Measurements from ENCODE around the gene SLC37A1. TPM values are rescaled to one million over a fixed set of nuclear protein-coding genes. Genes with fewer than 3 reads are reported as not detected.

The SLC37A1 gene
- total RNA-seq, 1 experiment from 2014 or later = 15.0 TPM

GRCh38 chr21:42601656-42602055 lies 88.0 kb downstream of the SLC37A1 start:
- Histone ChIP-seq H3K9me3 (ENCODE audit: control insufficient read depth in 1 of 2, insufficient read depth in 1 of 2, low read depth in 1 of 2, low read length in 2 of 2) (no peaks in the 10 kb centered on the region), H4K20me1 (ENCODE audit: insufficient read depth) (no peaks in the 10 kb centered on the region)

More at GRCh38 chr21:42601656-42602055, 88.0 kb downstream of the SLC37A1 start:
- H3K4me2 ChIP-seq (ENCODE audit: low read length) = no peak overlapping the region
- H3K9ac ChIP-seq (ENCODE audit: low read length) = no peak overlapping the region
- ChIA-PET POLR2A (no interaction called here), RAD21 (ENCODE audit: low non-redundant PET in 1 of 2, low total read pairs in 2 of 2, uncharacterized antibody in 2 of 2, unreplicated experiment in 2 of 2) (no interaction called here), CTCF (no interaction called here)
- no peaks in the 10 kb centered on the region for H3K9me2 ChIP-seq (ENCODE audit: insufficient read depth)
- ATAC-seq = no peak
- BruUV-seq (replicated peaks) = no TSS peak
- H3K27ac ChIP-seq (ENCODE audit: low read depth, low read length) = no peak overlapping the region
- DNase-seq (ENCODE audit: low read depth, low spot score) = no peak
- H2AFZ ChIP-seq (ENCODE audit: low read depth, low read length, poor library complexity, severe bottlenecking) = no peak overlapping the region
- no peaks in the 10 kb centered on the region for H3K79me2 ChIP-seq (ENCODE audit: insufficient read depth, low read length)
- TF ChIP-seq RAD21 (IDR thresholded peaks at IDR 0.05; ENCODE audit: low read depth) = no peak
- TF ChIP-seq, protein P1, sequence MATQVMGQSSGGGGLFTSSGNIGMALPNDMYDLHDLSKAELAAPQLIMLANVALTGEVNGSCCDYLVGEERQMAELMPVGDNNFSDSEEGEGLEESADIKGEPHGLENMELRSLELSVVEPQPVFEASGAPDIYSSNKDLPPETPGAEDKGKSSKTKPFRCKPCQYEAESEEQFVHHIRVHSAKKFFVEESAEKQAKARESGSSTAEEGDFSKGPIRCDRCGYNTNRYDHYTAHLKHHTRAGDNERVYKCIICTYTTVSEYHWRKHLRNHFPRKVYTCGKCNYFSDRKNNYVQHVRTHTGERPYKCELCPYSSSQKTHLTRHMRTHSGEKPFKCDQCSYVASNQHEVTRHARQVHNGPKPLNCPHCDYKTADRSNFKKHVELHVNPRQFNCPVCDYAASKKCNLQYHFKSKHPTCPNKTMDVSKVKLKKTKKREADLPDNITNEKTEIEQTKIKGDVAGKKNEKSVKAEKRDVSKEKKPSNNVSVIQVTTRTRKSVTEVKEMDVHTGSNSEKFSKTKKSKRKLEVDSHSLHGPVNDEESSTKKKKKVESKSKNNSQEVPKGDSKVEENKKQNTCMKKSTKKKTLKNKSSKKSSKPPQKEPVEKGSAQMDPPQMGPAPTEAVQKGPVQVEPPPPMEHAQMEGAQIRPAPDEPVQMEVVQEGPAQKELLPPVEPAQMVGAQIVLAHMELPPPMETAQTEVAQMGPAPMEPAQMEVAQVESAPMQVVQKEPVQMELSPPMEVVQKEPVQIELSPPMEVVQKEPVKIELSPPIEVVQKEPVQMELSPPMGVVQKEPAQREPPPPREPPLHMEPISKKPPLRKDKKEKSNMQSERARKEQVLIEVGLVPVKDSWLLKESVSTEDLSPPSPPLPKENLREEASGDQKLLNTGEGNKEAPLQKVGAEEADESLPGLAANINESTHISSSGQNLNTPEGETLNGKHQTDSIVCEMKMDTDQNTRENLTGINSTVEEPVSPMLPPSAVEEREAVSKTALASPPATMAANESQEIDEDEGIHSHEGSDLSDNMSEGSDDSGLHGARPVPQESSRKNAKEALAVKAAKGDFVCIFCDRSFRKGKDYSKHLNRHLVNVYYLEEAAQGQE (IDR thresholded peaks at IDR 0.05; ENCODE audit: low read depth) = no peak
- no peak for TF ChIP-seq EZH2 (IDR thresholded peaks at IDR 0.05)
- no peak for TF ChIP-seq JUND (IDR thresholded peaks at IDR 0.05)
- TF ChIP-seq, protein P2, sequence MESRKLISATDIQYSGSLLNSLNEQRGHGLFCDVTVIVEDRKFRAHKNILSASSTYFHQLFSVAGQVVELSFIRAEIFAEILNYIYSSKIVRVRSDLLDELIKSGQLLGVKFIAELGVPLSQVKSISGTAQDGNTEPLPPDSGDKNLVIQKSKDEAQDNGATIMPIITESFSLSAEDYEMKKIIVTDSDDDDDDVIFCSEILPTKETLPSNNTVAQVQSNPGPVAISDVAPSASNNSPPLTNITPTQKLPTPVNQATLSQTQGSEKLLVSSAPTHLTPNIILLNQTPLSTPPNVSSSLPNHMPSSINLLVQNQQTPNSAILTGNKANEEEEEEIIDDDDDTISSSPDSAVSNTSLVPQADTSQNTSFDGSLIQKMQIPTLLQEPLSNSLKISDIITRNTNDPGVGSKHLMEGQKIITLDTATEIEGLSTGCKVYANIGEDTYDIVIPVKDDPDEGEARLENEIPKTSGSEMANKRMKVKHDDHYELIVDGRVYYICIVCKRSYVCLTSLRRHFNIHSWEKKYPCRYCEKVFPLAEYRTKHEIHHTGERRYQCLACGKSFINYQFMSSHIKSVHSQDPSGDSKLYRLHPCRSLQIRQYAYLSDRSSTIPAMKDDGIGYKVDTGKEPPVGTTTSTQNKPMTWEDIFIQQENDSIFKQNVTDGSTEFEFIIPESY (IDR thresholded peaks at IDR 0.05; ENCODE audit: extremely low read depth, insufficient replicate concordance, low read length) = no peak
- no peak for TF ChIP-seq ZNF274 (IDR thresholded peaks at IDR 0.05; ENCODE audit: low read depth, low read length)
- TF ChIP-seq, protein P3, sequence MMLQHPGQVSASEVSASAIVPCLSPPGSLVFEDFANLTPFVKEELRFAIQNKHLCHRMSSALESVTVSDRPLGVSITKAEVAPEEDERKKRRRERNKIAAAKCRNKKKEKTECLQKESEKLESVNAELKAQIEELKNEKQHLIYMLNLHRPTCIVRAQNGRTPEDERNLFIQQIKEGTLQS (IDR thresholded peaks at IDR 0.05) = no peak
- no peak for TF ChIP-seq YY1 (IDR thresholded peaks at IDR 0.05; ENCODE audit: extremely low read depth, insufficient replicate concordance, low read depth, low read length)
- no peak for TF ChIP-seq TCF7L2 (IDR thresholded peaks at IDR 0.05; ENCODE audit: borderline replicate concordance, extremely low read depth, insufficient read depth, insufficient read length)
- no peak for TF ChIP-seq EGR1 (IDR thresholded peaks at IDR 0.05; ENCODE audit: low read depth)
- no peak for TF ChIP-seq CBX3 (IDR thresholded peaks at IDR 0.05; ENCODE audit: low read depth)
- TF ChIP-seq SRF (IDR thresholded peaks at IDR 0.05; ENCODE audit: low read depth) = no peak
- no peak for TF ChIP-seq FOSL1 (IDR thresholded peaks at IDR 0.05; ENCODE audit: low read depth)
- TF ChIP-seq, protein P4, sequence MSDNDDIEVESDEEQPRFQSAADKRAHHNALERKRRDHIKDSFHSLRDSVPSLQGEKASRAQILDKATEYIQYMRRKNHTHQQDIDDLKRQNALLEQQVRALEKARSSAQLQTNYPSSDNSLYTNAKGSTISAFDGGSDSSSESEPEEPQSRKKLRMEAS (IDR thresholded peaks at IDR 0.05) = no peak
- no peaks in the 10 kb centered on the region for H3K4me1 ChIP-seq (ENCODE audit: control insufficient read depth in 1 of 2, insufficient read depth in 2 of 2, low read length in 2 of 2)
- intact Hi-C loops (cut with micrococcal nuclease) = no loop called here
- no peaks in the 10 kb centered on the region for H3K27me3 ChIP-seq (ENCODE audit: insufficient read depth, low read length)
- no peak overlapping the region for H3K4me3 ChIP-seq (replicated peaks in 1 of 2; ENCODE audit: low read depth in 1 of 2, low read length in 2 of 2)
- no peaks in the 10 kb centered on the region for H3K36me3 ChIP-seq (ENCODE audit: control insufficient read depth in 1 of 2, insufficient read depth in 2 of 2, low read length in 2 of 2)

Data from HCT116 (cell line).